ENCODE measurements around the gene ZNF276.

DNA sequence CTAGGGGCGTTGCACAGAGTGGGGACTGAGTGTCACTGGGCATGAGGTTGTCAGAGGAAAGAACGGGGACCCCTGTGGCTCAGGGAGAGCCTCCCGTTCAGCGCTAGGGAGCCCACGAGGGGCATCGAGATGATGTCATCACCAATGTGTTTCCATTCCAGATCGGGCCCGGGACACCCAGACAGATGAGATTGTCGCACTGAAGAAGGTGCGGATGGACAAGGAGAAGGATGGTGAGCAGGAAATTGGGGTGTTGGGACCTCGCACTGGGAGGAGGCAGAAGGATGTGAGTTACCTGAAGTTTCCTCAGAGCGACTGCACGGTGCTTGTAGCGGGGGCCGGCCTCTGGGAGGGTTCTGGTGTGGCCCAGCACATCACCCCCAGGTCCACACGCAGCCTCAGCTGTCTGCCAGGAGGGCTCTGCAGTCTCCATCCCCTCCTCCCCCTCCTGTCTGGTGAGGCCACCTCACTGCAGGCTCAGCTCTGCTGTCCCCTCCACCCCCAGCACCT is 30.9 kb upstream of the ZNF276 start:
- TF ChIP-seq, protein P1, sequence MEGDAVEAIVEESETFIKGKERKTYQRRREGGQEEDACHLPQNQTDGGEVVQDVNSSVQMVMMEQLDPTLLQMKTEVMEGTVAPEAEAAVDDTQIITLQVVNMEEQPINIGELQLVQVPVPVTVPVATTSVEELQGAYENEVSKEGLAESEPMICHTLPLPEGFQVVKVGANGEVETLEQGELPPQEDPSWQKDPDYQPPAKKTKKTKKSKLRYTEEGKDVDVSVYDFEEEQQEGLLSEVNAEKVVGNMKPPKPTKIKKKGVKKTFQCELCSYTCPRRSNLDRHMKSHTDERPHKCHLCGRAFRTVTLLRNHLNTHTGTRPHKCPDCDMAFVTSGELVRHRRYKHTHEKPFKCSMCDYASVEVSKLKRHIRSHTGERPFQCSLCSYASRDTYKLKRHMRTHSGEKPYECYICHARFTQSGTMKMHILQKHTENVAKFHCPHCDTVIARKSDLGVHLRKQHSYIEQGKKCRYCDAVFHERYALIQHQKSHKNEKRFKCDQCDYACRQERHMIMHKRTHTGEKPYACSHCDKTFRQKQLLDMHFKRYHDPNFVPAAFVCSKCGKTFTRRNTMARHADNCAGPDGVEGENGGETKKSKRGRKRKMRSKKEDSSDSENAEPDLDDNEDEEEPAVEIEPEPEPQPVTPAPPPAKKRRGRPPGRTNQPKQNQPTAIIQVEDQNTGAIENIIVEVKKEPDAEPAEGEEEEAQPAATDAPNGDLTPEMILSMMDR (IDR thresholded peaks at IDR 0.05), result no peak
- no peak for TF ChIP-seq POLR2A (IDR thresholded peaks at IDR 0.05)

Measured in adrenal gland (tissue), 5 donors.